ENCODE measurements around the gene CABLES1. TPM values are rescaled to one million over a fixed set of nuclear protein-coding genes. Genes with fewer than 3 reads are reported as not detected.

Gene CABLES1
- total and polyA plus RNA-seq, 2 of the 8 experiments (the other 6 are each of a cell fraction or from before 2014, with no cell fraction given), result 9.2 to 26.4 TPM

- H3K79me1 ChIP-seq (ENCODE audit: low read depth, low read length), result no peaks in the 10 kb centered on the region
- peak overlapping the region; percentile 87 for H3K4ac ChIP-seq (replicated peaks; ENCODE audit: insufficient read length, low read depth, low read length)
- peak overlapping the region; percentile 29; the same call in 1 of the 2 replicates for H2BK20ac ChIP-seq (ENCODE audit: low read length)
- H3K23ac ChIP-seq (ENCODE audit: insufficient read length), result no peak overlapping the region
- no peaks in the 10 kb centered on the region for H3K79me2 ChIP-seq (ENCODE audit: control insufficient read depth in 1 of 2, insufficient read depth in 2 of 2, low read length in 2 of 2)
- H3K36me3 ChIP-seq (ENCODE audit: control insufficient read depth in 2 of 4, insufficient read depth in 4 of 4, low read length in 3 of 4), result no peaks in the 10 kb centered on the region; a peak in 1 of 8 replicates
- H3K9me3 ChIP-seq (ENCODE audit: insufficient read depth in 2 of 2, low read depth in 1 of 2, low read length in 1 of 2), result peaks cover 20 to 32% of the 10 kb centered on the region in 2 experiments
- H2BK12ac ChIP-seq (ENCODE audit: low read depth, low read length), result no peak overlapping the region
- no peak overlapping the region for H3K27ac ChIP-seq (ENCODE audit: low read depth, low read length)
- H3K14ac ChIP-seq (ENCODE audit: insufficient read length), result no peak overlapping the region
- no peak overlapping the region for H2BK5ac ChIP-seq (ENCODE audit: low read depth, low read length)
- FAIRE-seq, result no peak
- H2BK15ac ChIP-seq (ENCODE audit: low read length), result no peak overlapping the region
- H3K56ac ChIP-seq (replicated peaks; ENCODE audit: insufficient read length, low read depth, low read length), result no peak overlapping the region
- no peak overlapping the region for H3K18ac ChIP-seq (ENCODE audit: extremely low read depth, low read length)
- peaks cover 0 to 6% (median 3%) of the 10 kb centered on the region in 4 experiments; a peak in 3 of 7 replicates for H3K4me1 ChIP-seq (replicated peaks in 1 of 4; ENCODE audit: control insufficient read depth in 3 of 4, insufficient read depth in 4 of 4, low read length in 3 of 4)
- no peak overlapping the region for H4K8ac ChIP-seq (ENCODE audit: extremely low read depth, insufficient read depth, low read length)
- no peak for TF ChIP-seq ATF3 (IDR thresholded peaks at IDR 0.05; ENCODE audit: insufficient read depth, low read depth, low read length)
- TF ChIP-seq RBBP5 (IDR thresholded peaks at IDR 0.05; ENCODE audit: borderline replicate concordance, low read depth, low read length), result no peak
- no peak for TF ChIP-seq KDM5A (IDR thresholded peaks at IDR 0.05; ENCODE audit: low read length)
- 80% methylated on average over 8 of the region's 8 CpGs; no CpG with 5 or more reads in 1 of the 2 experiments for WGBS, 2 experiments (ENCODE audit: extremely low coverage in 1 of 2, insufficient coverage in 1 of 2, insufficient read length in 1 of 2, insufficient replicate concordance in 2 of 2, low coverage in 1 of 2, low lambda C conversion rate in 2 of 2, missing lambda C conversion rate in 1 of 2)
- H3K4me2 ChIP-seq (ENCODE audit: insufficient read depth in 1 of 2, low read depth in 2 of 2, low read length in 2 of 2), result no peak overlapping the region
- no peak overlapping the region for H3K4me3 ChIP-seq (ENCODE audit: extremely low read depth in 1 of 4, insufficient read depth in 2 of 4, low read depth in 3 of 4, low read length in 4 of 4)
- DNase-seq (ENCODE audit: low read depth in 1 of 2, low spot score in 2 of 2), result no peak
- H4K5ac ChIP-seq (ENCODE audit: insufficient read length, low read depth, low read length), result no peak overlapping the region
- peak overlapping the region; percentile 24 for H2BK120ac ChIP-seq (replicated peaks; ENCODE audit: low read depth, low read length)
- H3K23me2 ChIP-seq (ENCODE audit: low read depth, low read length), result no peaks in the 10 kb centered on the region; the same call in 1 of the 2 replicates
- POLR2A ChIA-PET (ENCODE audit: partially characterized antibody), result interaction anchor here (1.1 kb wide), 1 partner anchor 13 kb away, joined by 3 read pairs; no protein-coding TSS in a partner anchor
- no peaks in the 10 kb centered on the region for H4K20me1 ChIP-seq (replicated peaks in 1 of 2; ENCODE audit: control insufficient read depth in 1 of 2, insufficient read depth in 2 of 2, low read length in 2 of 2)
- CTCF ChIA-PET (ENCODE audit: partially characterized antibody), result interaction anchor here (1.2 kb wide), 1 partner anchor 10 kb away, joined by 3 read pairs; no protein-coding TSS in a partner anchor
- peak overlapping the region; percentile 52 for H4K91ac ChIP-seq (replicated peaks; ENCODE audit: insufficient read length, low read length)
- no peaks in the 10 kb centered on the region for H3K27me3 ChIP-seq (replicated peaks in 1 of 4; ENCODE audit: control insufficient read depth in 3 of 4, extremely low read depth in 1 of 4, insufficient read depth in 3 of 4, low read length in 3 of 4)
- peak overlapping the region; percentile 53; the same call in 1 of the 2 replicates for H2AK5ac ChIP-seq (ENCODE audit: low read depth, low read length)
- H2AFZ ChIP-seq (ENCODE audit: low read length), result no peak overlapping the region
- no peak overlapping the region for H3K9ac ChIP-seq (replicated peaks in 1 of 4; ENCODE audit: extremely low read depth in 1 of 4, low read depth in 3 of 4, low read length in 3 of 4)
These were observed 133.4 kb downstream of the CABLES1 start for GRCh38 chr18:23268641-23269040.
